Nephron progenitor cell (in vitro differentiated cells): ENCODE data around the gene DGLUCY.

Experiments used
- DNase-seq: peaks from one replicate; pipeline ENCODE4 v3.0.0; 2021
- H3K27ac Mint-ChIP-seq: 2 replicates; pipeline ENCODE4 v1.8.0; 2021; ENCODE audit warnings: mild to moderate bottlenecking, moderate library complexity, mixed read lengths
- H3K27me3 Mint-ChIP-seq: 2 replicates; pipeline ENCODE4 v1.8.0; 2021; ENCODE audit warnings: mild to moderate bottlenecking, low read depth, mixed read lengths; ENCODE audit not compliant: poor library complexity
- H3K36me3 Mint-ChIP-seq: 2 replicates; pipeline ENCODE4 v1.8.0; 2021; ENCODE audit warnings: low read depth, mixed read lengths
- H3K4me1 Mint-ChIP-seq: 2 replicates; pipeline ENCODE4 v1.8.0; 2021; ENCODE audit warnings: mixed read lengths
- H3K4me3 Mint-ChIP-seq: 2 replicates; pipeline ENCODE4 v1.8.0; 2021; ENCODE audit warnings: mild to moderate bottlenecking, moderate library complexity, mixed read lengths
- H3K9me3 Mint-ChIP-seq: 2 replicates; pipeline ENCODE4 v1.8.0; 2021; ENCODE audit warnings: mild to moderate bottlenecking, moderate library complexity, mixed read lengths
- TF ChIP-seq, protein P1 (sequence below): fragments of 200-600 bp; sonication (generic); IDR thresholded peaks from 2 replicates; pipeline ENCODE4 v1.5.0; 2021; ENCODE audit warnings: antibody characterized with exemption

DGLUCY gene

DNA sequence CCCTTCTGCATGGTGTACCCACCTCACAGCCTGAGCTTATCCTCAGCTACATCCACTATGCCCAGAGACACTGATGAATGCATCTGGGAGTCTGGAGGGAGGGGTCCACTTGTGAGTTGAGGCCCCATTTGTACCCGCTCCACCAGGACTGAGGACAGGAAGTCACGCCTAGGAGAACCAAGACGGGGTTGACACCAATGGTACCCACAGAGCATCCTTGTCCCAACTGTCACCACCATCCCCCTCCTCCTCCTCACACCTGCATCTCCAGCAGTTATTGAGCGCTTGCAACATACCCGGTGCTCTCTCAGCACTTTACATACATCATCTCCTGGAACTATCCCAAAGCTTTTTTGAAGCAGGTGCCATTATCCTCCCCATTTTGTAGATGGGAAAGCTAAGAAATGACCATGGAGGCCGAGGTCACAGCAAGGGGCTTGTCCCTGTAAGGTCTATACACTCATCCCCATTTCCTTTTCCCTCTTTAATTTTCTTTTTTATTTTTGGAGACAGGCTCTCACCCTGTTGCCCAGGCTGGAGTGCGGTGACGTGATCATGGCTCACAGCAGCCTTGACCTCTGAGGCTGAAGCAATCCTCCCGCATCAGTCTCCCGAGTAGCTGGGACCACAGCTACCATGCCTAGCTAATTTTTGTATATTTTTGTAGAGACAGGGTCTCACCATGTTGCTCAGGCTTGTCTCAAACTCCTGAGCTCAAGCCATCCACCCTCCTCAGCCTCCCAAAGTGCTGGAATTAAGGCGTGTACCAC lies 31.7 kb downstream of the DGLUCY start:
- H3K4me1 Mint-ChIP-seq = no peaks in the 10 kb centered on the region
- TF ChIP-seq, protein P1, sequence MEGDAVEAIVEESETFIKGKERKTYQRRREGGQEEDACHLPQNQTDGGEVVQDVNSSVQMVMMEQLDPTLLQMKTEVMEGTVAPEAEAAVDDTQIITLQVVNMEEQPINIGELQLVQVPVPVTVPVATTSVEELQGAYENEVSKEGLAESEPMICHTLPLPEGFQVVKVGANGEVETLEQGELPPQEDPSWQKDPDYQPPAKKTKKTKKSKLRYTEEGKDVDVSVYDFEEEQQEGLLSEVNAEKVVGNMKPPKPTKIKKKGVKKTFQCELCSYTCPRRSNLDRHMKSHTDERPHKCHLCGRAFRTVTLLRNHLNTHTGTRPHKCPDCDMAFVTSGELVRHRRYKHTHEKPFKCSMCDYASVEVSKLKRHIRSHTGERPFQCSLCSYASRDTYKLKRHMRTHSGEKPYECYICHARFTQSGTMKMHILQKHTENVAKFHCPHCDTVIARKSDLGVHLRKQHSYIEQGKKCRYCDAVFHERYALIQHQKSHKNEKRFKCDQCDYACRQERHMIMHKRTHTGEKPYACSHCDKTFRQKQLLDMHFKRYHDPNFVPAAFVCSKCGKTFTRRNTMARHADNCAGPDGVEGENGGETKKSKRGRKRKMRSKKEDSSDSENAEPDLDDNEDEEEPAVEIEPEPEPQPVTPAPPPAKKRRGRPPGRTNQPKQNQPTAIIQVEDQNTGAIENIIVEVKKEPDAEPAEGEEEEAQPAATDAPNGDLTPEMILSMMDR = no peak
- no peaks in the 10 kb centered on the region for H3K9me3 Mint-ChIP-seq
- H3K27me3 Mint-ChIP-seq = no peaks in the 10 kb centered on the region
- no peak overlapping the region for H3K27ac Mint-ChIP-seq
- H3K36me3 Mint-ChIP-seq = peaks cover 11% of the 10 kb centered on the region
- DNase-seq = no peak
- H3K4me3 Mint-ChIP-seq = no peak overlapping the region

DNA sequence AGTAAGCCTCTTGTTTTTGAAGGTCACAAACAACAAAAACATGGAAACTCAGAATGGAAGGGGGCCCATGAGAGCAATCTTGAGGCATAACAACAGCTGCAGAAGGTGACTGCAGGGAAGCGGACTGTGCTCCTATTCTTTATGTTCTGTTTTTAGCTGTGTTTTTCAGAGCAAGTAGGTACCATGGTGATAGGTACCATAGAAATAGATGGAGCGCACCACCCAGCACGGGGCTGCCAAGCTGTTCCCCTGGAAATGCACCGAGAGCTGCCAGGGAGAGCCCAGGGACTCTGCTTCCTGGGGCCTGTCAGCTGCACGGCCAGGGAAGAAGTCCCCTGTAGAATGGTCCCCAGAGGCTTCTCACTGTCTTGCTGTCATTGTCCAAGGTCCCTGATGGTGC lies 32.8 kb downstream of the DGLUCY start:
- Mint-ChIP-seq H3K4me1 (no peaks in the 10 kb centered on the region), H3K4me3 (no peak overlapping the region), H3K36me3 (peaks cover 16% of the 10 kb centered on the region), H3K9me3 (no peaks in the 10 kb centered on the region), H3K27ac (no peak overlapping the region), H3K27me3 (no peaks in the 10 kb centered on the region)
- DNase-seq = no peak
- TF ChIP-seq, protein P1 = no peak

DNA sequence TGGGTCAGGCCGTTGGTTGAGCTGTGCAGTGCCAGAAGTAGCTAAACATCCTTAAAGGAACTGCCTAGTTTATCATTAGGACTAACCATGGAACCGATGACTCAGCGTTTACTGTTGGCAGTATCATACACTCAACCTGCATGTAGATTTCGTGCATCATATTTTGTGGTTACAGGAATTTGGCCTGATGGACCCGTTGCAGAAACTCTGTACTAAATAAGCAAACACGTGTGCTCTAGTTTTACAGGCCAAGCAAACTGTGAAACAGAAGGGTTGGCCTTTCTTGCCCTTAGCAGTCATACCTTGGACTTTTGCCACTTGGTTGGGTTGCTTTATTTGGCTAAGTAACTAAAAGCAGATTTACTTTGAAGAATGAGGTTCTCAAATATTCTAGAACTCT lies 35.6 kb downstream of the DGLUCY start:
- no peak for DNase-seq
- peaks cover 16% of the 10 kb centered on the region for H3K4me1 Mint-ChIP-seq
- H3K36me3 Mint-ChIP-seq = peaks cover 16% of the 10 kb centered on the region
- H3K4me3 Mint-ChIP-seq = no peak overlapping the region
- no peak overlapping the region for H3K27ac Mint-ChIP-seq
- H3K9me3 Mint-ChIP-seq = no peaks in the 10 kb centered on the region
- TF ChIP-seq, protein P1 = no peak
- H3K27me3 Mint-ChIP-seq = no peaks in the 10 kb centered on the region

DNA sequence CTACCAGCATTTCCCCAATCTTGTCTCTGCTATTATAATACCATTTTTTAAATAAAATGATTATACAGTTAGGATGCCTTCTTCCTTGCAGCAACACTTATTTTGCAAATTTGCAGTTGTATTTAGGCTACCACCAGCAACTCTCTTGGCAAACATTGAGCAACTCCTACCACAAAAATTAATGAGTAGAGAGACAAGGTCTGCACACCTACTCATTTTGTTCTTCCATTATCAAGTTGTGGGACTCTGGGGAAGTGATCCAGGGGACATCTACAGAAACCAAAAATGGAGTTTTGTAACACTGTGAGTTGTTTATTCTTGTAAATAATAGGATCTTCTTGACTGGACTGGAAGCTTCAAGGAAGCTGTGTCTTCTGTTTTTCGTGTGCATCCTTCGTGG lies 38.6 kb downstream of the DGLUCY start:
- TF ChIP-seq, protein P1 = no peak

DNA sequence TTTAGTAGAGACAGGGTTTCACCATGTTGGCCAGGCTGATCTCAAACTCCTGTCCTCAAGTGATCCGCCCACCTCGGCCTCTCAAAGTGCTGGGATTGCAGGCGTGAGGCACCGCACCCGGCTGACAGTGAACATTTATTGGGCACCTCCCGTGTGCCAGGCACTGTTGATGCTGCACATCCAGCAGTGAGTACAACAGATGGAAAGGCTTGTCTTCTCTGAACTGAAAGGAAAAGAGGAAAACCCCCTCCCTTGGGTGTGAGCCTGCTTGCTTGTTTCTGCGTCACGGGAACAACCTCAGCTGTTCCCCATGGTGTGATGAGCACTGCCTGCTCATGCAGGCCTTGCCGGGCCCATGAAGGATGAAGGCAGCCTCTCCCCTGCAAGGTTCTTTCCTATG lies 39.5 kb downstream of the DGLUCY start:
- TF ChIP-seq, protein P1 = no peak
- no peaks in the 10 kb centered on the region for H3K9me3 Mint-ChIP-seq
- H3K36me3 Mint-ChIP-seq = peaks cover 6% of the 10 kb centered on the region
- no peak overlapping the region for H3K4me3 Mint-ChIP-seq
- DNase-seq = no peak
- no peak overlapping the region for H3K27ac Mint-ChIP-seq
- H3K27me3 Mint-ChIP-seq = no peaks in the 10 kb centered on the region
- H3K4me1 Mint-ChIP-seq = peaks cover 28% of the 10 kb centered on the region

More for the DNA sequence above, 38.6 kb downstream of the DGLUCY start:
- H3K36me3 Mint-ChIP-seq = peaks cover 9% of the 10 kb centered on the region
- H3K9me3 Mint-ChIP-seq = no peaks in the 10 kb centered on the region
- H3K27me3 Mint-ChIP-seq = no peaks in the 10 kb centered on the region
- H3K27ac Mint-ChIP-seq = peak overlapping the region; percentile 26
- peaks cover 28% of the 10 kb centered on the region for H3K4me1 Mint-ChIP-seq
- no peak overlapping the region for H3K4me3 Mint-ChIP-seq
- no peak for DNase-seq
